Measurements from ENCODE around the gene CYP2F1.
"Not testable (repeated sequence)": the region's sequence is repeated elsewhere in the genome, so short reads cannot be mapped to it uniquely, and the experiment has no call there.

Gene CYP2F1

DNA sequence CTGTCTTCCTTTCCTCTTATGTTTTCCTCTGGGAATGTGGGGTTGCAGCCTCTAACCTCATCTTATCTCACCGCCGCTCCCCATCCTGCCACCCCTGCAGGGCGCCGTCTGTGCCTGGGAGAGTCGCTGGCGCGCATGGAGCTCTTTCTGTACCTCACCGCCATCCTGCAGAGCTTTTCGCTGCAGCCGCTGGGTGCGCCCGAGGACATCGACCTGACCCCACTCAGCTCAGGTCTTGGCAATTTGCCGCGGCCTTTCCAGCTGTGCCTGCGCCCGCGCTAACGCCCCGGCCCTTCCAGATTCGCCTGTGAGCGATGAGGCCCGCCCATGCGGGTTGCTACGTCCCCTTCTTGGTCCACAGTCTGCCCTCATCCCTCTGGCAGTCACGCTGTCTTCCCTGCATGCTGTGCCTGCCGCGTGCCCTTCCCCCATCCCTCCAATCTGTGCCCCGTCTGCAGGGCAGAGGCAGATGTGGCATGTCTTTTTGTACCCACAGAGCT, 13.6 kb downstream of the CYP2F1 start:
- DNase-seq: peak; percentile 76

GRCh38 chr19:41128692-41129091, 14.5 kb downstream of the CYP2F1 start:
- DNase-seq: no peak

GRCh38 chr19:41131186-41131585, 17.0 kb downstream of the CYP2F1 start:
- DNase-seq: no peak

GRCh38 chr19:41133260-41133659, 19.0 kb downstream of the CYP2F1 start:
- no peak for DNase-seq

- DNase-seq: no peak
These were observed 20.4 kb downstream of the CYP2F1 start for GRCh38 chr19:41134616-41135015.

- DNase-seq: peak; percentile 92
These were observed 21.5 kb downstream of the CYP2F1 start for GRCh38 chr19:41135390-41136384.

DNA sequence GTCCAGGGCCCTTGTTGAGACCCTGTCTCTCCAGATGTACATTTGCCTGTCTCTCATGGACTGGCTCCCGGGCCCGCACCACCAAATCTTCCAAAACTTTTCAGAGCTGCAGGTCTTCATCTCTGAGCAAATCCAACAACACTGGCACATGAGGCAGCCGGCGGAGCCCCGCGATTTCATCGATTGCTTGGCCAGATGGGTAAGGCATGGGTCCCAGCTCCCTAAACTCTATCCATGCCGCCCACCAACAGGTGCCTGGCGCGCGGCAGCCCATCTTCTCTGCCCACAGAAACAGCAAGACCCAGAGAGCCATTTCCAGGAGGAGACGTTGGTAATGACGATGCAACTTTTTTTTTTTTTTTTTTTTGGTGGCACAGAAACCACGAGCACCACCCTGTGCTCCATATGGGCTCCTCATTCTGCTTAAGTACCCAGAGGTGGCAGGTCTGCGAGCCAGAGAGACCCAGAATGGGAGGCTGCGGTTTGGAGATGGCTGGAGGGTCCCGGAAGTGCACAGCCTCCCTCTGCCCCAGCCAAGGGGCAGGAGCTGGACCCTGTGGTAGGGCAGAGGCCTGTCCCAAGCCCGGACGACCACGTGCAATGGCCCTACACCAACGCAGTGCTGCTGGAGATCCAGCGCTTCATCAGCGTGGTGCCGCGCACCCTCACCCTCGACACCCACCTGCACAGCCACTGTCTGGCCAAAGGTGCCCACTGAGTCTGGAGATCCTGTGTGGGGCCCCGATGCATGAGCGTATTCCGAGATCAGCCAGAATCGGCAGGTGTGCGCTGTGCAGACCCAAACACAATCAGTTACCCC, 22.6 kb downstream of the CYP2F1 start:
- no peak for DNase-seq

- peak; percentile 66 for DNase-seq
These were observed 30.2 kb downstream of the CYP2F1 start for GRCh38 chr19:41144403-41144802.

- DNase-seq: no peak
These were observed 35.6 kb downstream of the CYP2F1 start for GRCh38 chr19:41149831-41150230.

DNA sequence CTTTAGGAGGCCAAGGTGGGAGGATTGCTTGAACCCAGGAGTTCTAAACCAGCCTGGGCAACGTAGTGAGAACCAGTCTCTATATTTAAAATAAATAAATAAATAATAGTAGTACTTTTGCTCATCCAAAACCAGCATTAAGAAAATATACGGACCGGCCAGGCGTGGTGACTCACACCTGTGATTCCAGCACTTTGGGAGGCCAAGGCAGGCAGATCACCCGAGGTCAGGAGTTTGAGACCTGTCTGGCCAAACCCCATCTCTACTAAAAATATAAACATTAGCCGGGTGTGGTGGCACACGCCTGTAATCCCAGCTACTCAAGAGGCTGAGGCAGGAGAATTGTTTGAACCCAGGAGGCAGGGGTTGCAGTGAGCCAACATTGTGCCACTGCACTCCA, 36.8 kb downstream of the CYP2F1 start:
- DNase-seq: not testable (repeated sequence)

DNA sequence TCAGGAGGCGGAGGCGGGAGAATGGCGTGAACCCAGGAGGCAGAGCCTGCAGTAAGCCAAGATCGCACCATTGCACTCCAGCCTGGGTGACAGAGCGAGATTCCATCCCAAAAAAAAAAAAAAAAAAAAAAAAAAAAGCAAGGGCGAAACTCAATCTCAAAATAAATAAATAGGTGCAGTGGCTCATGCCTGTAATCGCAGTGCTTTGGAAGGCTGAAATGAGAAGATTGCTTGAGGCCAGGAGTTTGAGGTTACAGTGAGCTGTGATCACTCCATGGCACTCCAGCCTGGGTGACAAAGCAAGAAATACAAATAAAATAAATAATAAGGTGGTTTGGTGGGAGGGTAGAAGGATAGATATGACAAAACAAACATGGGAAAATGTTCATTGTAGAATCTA, 39.8 kb downstream of the CYP2F1 start:
- no peak for DNase-seq

- DNase-seq: no peak
These were observed 42.0 kb downstream of the CYP2F1 start for GRCh38 chr19:41156207-41156606.

DNA sequence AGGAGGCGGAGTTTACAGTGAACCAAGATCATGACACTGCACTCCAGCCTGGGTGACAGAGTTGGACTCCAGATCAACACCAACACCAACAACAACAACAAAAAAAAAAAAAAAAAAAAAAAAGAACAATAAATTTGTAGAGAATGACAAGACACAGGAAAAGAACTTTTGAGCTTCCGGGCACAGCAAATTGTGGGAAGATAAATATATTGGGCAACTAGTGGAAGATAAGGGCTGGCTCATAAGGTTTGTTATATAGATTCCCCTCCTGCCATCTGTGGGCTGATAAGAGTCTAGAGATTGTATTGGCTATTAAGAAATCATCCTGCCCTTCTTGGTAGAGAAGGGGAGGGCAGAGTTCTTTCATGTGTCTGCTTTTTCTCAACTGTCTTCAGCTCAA, 45.6 kb downstream of the CYP2F1 start:
- no peak for DNase-seq

- DNase-seq: no peak
These were observed 47.7 kb downstream of the CYP2F1 start for GRCh38 chr19:41161903-41162302.

- no peak for DNase-seq
These were observed 52.9 kb downstream of the CYP2F1 start for GRCh38 chr19:41166944-41167804.

DNA sequence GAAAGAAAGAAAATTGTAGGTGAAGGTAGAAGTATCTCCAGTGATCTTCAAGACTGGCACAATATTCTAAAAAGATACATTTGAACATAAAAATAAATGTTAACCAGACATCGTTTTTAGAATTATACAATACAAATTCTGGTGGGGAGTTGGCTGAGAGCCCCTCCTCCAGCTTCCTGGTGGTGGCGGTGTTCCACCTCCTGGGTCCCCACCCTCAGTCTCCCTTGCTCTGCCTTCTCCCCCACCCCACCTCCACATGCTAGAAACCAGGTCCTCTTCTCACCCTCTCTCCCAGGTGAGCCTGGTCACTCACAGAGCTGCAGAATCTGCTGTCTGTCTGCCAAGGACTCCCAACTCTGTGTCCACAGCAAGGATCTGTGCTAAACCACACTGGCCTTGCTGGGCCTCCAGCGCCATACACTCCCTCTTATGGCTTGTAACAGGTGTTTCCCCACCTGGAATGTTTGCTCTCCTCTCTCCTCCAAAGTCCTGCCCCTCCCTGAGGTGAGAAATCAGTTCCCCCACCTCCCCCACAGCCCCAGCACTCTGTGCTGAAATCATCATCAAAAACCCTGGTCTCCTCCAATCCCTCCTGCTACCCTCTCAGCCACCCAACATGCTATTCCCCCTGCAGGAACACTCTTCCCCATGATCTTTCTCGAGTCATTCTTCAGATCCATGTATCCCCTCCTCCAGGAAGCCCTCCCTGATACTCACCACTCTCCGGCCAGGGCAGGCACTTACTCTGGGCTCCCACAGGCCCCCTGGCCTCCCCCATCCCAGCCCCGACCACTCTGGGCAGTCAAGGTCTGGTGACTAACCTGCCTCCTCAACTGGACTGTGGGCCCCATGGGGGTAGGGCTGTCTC, 58.3 kb downstream of the CYP2F1 start:
- DNase-seq: no peak

- no peak for DNase-seq
These were observed 60.2 kb downstream of the CYP2F1 start for GRCh38 chr19:41174297-41174928.

GRCh38 chr19:41175801-41176777, 61.9 kb downstream of the CYP2F1 start:
- no peak for DNase-seq

Measured in retina (tissue), 1 donor.